NCI-H345 treated with DMSO at 0.1 percent for 48 hours (cell line): ENCODE data around the gene HMGCS2.

Experiments used
- DNase-seq: peaks from one replicate; lab custom pipeline; 2025; ENCODE audit not compliant: unreplicated experiment; lab: John Stamatoyannopoulos, UW

Gene HMGCS2

DNA sequence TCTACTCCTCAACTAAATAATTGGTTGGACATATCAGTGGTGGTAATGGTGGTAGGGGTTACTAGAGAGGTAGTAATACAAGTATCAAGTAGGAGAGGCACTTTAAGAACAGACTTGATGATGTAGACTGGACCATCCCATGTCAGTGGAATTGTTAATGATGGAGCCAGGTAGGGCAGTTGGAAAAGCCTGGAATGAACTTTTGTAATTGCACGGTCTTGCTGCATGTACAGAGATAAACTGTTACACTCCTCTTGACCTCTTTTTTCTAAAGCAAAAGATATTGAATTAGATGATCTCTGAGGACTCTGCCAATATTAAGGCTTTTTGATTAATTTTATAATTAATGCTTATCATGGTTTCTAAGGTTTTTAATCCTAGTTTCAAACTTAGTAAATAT, 5.8 kb downstream of the HMGCS2 start:
- DNase-seq, result no peak

DNA sequence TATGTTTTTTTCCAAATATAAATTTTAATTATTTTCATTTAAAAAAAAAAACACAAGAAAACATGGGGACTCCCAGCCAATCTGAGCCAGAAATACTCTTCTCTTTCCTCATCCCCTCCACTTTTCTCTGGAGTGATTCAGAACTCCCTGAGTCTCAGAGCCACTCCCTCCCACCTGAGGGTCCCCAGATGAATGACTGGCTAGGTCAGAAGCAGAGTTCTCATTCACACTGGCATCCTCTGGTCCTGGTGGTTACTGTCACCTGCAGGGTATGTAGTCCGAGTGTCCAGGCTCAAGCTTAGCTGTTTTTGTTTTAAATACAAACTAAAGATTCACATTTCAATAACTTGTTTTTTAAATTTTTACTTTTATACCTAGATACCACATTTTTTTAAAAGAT, 6.3 kb downstream of the HMGCS2 start:
- no peak for DNase-seq

DNA sequence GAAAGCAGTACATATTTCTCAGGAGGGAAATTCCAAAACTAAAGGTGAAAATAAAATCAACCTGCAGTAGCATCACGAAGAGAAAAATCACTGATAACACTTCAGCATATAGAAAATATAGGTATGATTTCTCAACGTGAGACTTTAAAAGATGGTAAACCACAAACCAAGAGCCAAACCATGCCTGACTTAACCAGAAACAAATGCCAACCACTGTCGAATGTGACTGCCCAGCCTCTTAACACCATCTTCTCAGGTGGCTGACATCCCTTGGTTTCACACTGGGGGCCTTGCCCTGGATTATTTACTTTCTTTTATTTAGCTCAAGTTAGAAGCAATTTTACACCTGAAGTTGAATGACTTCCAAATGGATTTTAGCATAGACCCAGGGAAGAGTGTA, 10.1 kb downstream of the HMGCS2 start:
- DNase-seq, result no peak

DNA sequence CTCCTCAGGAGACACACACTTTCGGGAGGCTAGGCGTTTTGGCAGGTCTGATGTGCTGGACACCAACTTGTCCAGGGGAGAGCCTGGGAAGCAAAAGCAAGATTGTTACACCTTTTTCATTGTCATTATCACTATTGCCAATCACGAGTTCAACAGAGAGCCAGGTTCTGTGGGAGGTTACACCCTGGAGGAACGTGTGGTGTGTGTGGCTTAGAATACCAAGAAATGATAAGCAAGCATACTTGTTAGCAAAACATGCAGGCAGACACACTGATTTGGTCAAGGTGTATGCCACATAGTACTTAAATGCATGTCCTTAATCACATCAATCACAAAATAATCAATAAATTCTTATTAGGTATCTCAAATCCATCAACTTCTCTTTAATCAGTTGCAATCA, 16.1 kb downstream of the HMGCS2 start:
- no peak for DNase-seq

DNA sequence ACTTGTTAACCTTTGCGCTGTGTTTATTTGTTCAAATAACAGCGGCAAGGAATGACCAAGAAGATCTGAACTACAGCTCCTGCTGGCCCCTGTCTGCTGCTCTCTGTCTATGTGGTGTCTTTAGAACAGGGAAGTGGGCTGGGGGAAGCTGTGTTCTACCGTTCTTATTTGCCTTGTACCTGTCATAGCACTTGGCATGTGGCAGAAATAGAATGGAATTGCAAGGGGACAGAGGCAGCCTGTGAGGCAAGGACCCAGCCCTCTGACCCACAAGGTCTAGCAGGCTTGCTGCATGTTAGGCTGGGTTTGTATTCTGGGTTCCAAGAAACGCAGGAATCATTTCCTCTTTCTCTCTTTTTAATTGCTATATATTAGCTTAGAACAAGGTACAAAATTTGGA, 20.7 kb downstream of the HMGCS2 start:
- no peak for DNase-seq

DNA sequence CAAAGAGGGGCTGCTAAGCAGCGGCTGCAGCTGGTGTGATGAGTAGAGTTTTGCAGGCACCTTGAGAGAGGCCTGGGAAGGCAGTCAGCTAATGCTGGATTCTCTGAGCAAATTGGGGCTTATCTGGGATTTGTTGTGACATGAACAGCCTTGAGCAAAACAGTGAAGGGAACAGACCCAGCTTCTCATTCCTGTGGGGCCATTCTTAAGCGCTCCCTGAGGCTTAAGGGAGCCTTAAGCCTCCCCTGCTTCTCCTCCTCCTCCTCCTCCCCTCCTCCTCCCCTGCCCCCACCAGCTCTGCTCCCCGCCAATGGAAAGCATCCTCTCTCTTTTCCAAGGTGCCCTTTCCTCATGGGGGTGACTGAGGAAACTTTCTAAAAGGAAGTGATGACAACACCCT, 21.3 kb downstream of the HMGCS2 start:
- no peak for DNase-seq

DNA sequence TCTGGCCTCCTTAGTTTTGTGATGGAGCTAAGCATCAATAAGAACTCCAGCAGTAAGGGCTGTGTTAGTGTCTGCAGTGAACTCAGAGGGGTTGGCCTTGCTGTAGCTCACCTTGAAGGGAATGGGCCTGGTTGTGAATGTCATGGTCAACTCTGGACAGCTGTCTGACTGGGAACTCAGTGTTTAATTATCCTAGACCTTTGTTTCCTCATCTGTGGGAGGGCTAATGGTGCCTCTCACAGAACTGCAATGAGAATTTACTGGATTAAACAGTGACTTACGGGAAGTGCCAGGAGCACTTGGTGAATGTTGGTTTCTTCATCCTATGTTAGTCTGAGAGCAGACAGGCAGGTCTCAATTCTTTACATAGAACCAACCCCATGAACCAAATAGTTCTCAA, 23.7 kb downstream of the HMGCS2 start:
- DNase-seq, result no peak

DNA sequence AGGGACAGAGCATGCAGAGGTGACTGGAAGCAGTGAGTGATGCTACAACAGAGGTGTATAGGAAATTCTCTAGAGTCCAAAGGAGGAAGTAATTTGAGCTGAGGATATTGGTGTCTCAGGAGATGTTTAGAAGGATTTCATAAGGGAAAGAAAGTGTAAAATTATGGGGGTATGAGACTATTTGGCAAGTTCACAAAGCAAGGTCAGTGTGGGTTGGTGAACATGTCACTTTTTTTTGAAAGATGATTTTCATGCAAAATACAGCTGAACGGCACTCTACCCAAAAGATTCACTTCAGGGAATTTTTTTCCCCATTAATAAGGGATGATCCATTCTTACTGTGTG, 24.1 kb downstream of the HMGCS2 start:
- no peak for DNase-seq

DNA sequence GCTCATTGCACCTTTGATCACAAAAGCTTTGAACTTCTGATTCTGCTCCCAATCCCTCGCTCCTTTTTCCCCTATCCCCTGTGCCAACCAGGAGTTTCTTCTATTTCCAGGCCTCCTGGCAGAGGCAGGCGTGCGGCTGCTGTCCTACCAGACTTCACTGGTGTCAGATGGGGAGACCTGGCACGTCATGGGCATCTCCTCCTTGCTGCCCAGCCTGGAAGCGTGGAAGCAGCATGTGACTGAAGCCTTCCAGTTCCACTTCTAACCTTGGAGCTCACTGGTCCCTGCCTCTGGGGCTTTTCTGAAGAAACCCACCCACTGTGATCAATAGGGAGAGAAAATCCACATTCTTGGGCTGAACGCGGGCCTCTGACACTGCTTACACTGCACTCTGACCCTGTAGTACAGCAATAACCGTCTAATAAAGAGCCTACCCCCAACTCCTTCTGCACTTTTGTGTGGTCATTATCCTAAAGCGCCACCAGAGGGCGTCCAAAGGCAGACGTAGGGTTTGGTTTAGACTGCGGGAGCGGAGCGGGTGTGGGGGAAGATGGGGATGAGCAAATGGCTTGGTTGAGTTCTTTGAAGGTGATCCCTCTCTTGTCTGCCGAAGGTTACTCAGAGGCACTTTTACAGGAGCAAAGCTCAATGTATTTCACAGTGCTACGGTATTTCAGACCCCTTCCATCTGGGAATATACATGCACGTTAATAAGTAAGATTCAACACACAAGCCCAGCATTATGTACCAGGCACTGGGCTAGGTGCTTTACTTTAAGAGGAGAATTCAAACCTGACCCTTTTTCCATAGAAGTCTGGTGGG, 24.7 kb downstream of the HMGCS2 start:
- peak; percentile 78 for DNase-seq

DNA sequence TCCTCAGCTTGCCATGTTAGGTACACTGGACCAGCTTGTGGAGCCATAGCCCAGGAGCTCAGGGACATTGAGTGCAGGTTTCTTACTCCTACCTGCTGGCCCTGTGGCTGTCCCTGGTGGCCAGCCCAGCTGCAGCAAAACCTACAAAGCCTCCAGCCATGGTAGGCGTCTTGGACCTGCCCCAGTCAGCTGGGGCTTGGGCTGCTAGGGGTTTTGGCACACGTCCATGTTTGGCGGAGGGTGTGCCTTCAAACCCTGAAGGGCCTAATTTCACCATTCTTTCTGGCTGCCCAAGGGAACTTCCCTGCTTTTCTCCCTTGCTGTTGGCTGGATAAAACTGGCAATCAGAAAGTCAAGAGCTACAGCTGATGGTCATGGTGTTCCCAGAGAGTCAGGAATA, 25.4 kb downstream of the HMGCS2 start:
- DNase-seq, result no peak

DNA sequence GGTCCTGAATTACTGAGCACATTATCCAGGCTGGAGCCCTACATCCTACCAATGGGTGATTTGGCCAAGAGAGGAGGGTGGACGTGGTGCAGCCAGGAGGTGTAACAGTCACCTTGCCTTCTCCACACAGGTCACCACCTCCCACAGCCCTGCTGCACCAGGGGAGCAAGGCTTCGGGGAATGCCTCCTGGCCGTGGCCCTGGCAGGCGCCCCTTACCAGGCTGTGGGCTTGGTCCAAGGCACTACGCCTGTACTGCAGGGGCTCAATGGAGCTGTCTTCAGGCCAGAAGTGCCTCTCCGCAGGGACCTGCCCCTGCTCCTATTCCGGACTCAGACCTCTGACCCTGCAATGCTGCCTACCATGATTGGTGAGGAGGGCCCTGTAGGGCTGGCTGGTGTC, 26.0 kb downstream of the HMGCS2 start:
- no peak for DNase-seq

DNA sequence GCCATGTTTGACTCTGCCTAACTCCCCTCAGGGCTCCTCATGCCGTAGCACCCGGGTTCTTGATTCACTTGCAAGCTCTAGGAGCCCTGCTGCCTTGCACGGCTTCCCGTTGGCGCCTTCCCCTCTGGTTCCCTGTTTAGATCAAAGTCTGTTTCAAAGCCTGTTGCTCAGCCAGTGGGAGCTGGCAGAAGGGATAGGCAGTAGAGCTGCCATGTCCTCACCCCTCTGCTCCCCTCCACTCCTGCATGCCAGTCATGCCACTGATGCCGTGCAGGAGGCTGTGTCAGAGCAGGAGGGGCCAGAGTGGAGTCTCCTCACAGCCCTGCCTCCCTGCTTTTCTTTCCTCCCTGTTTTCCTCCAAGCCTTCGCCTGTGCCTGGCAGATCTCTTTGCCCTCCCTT, 26.5 kb downstream of the HMGCS2 start:
- no peak for DNase-seq

DNA sequence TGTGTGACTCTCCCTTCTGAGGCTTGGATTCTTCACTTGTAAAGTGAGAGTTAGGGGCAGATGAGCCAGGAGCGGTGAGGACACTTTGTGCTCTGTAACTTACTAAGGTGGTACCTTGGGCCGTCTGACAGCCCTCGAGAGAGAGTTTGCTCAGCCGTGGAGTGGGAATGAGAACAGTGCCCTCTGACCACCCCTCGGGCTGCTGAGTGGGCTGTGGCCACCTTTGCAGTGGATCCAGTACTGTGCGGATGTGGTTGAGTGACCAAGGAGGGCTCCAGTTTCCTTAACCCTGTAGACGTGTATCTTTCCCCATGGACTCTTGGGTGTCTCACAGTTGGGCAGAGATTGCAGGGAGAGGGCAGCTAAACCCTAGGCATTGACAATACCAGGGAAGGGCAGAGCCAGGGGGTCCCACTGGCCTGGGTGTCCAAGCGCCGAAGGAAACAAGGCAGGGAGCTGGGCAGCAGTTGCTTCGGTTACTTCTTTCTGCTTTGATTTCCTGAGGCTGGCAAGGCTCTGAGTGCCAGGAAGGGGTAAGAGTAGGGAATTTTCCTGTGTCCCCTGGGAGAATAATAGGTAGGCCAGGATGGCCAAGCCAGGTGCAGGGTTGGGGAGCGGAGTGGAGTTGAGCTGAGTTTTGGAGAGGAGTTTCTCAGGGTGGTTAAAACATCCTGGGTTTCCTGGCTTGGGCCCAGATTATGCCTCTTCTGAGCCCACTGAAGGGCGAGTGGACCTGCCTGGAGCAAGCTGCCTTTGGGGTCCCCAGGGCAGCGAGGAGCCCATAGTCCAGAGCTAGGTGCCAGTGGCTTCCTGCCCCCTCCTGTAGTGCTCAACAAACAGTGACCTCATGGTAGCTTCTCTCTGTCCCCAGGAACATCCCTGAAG, 27.6 kb downstream of the HMGCS2 start:
- DNase-seq, result no peak

DNA sequence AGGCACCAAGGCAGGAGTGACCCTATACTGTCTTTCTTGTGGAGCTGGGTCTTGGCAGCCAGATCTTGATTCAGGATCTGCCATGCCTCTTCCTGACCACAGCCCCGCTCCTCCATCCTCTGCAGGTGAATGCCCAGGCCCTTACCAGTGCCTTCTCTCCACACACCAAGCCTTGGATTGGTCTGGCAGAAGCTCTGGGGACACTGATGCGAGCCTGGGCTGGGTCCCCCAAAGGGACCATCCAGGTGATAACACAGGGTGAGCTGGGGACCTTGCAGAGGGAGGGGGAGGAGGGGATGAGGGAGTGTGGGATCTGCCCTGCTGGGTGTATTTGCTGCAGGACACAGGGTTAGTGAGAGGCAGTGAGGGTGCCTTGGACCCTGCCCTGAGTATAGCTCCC, 28.4 kb downstream of the HMGCS2 start:
- no peak for DNase-seq

DNA sequence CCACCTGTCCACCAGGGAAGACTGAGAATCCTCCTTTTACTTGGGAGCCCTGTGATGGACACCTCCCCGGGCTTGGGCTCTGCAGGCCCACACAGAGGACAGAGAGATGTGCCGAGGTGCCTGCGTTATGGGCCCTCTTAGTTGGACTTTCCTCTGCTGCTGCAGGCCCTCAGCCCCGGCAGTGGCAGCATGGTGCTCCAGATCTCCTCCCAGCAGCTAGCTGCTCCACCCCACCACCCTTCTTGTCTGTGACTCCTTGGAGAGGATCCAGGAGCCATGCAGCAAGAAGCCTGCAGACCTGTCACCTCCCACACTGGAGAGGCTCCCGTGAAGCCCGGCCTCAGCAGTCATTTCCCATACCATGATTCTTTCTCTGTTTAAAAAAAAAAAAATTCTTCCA, 29.6 kb downstream of the HMGCS2 start:
- DNase-seq, result no peak

DNA sequence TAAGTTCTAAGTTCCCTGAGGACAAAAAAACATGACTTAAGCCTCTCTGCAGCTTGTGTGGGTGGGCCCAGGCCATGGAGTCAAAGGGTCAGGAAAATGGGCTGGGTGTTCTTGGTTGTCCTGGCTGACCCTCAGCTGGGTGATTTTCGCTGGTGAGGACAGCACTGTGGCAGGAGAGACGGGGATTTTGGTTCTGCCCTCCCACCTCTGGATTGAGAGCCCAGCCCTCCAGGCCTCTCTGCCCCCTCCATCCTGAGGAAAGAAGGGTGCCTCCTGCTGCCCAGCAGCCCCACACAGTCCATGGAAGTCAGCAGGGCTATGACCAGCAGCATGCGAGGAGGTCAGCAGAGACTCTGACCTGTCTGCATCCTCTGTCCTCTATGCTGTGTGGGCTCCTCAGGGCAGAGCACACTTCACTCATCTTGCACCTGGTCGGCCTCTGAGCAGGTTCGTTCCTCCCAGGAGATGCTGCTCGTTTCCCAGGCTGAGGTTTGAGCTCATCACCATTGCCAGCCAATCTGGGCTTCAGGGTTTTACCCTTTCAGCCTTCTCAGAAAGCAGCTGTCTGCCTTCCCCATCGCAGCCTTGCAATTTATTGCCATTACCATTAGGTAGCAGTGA, 30.5 kb downstream of the HMGCS2 start:
- no peak for DNase-seq

DNA sequence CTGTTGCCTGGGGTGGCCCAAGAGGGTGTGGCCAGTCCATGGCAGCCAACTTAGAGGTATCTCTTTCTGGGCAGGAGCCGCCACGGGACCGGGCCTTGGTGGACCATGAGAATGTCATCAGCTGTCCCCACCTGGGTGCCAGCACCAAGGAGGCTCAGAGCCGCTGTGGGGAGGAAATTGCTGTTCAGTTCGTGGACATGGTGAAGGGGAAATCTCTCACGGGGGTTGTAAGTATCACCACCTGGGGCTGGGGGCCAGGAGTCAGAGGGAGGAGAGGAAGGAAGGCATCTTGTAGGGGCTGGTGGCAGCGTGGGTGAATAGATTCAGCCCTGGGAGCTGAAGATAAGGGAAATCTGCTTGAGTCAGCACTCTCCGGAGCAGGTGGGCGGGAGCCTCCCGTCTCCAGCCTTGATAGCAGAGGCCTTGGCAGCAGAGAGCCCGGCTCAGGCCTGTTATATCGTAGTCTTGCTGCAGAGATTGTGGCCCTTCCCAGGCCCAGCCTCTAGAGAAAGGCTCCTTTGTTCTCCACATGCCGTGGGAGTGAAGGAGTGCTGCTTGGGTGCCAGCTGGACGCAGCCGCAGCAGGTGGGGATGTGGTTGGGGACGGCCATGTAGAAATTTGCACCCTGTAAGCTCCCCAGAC, 31.5 kb downstream of the HMGCS2 start:
- no peak for DNase-seq

DNA sequence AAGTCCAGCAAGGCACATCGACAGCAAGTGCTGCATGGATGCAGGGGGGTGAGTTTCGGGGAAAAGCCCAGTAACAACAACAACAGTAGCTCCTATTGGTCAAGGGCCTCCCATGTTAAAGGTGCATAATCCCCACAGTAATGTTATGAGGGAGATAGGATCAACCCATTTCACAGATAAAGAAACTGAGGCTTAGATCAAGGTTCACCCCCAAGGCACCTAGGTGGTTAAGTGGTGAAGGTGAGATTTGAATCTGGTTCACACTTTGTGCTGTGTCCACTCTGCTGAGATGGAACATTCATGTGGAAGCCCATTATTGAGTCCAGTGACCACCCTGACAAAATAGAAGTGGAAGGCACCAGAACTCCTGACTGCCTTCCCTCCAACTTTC, 32.1 kb downstream of the HMGCS2 start:
- no peak for DNase-seq

DNA sequence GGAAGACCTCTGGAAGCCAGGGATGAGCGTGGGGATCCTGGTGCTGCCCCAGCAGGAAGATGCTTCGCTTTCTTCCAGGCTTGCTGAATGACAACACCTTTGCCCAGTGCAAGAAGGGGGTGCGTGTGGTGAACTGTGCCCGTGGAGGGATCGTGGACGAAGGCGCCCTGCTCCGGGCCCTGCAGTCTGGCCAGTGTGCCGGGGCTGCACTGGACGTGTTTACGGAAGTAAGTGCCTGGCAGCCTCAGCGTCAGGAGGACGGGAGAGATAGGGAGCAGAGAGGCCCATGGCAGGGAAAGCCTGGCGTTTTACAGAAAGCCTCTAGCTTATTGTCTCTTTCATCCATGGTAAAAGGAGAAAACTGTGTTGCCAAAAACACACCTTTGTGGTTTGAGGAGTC, 33.5 kb downstream of the HMGCS2 start:
- DNase-seq, result no peak

DNA sequence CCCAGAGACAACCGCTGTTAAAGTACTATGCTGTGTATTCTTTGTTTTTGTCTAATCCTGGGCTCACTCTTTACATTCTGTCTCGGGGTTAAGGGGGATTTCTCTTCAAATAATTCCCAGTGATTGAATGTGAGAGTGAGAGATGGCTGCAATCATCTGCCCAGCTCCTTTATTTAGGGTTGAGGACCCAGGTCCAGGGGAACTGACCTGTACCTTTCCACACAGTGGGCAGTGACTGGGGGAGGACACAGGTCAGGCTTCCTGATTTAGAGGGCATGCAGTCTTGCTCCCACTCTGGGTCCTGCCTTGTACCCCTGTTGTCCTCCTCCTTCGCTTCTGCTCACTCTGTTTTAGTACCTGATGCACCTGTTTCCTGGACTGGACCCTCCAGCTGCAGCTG, 35.0 kb downstream of the HMGCS2 start:
- no peak for DNase-seq

DNA sequence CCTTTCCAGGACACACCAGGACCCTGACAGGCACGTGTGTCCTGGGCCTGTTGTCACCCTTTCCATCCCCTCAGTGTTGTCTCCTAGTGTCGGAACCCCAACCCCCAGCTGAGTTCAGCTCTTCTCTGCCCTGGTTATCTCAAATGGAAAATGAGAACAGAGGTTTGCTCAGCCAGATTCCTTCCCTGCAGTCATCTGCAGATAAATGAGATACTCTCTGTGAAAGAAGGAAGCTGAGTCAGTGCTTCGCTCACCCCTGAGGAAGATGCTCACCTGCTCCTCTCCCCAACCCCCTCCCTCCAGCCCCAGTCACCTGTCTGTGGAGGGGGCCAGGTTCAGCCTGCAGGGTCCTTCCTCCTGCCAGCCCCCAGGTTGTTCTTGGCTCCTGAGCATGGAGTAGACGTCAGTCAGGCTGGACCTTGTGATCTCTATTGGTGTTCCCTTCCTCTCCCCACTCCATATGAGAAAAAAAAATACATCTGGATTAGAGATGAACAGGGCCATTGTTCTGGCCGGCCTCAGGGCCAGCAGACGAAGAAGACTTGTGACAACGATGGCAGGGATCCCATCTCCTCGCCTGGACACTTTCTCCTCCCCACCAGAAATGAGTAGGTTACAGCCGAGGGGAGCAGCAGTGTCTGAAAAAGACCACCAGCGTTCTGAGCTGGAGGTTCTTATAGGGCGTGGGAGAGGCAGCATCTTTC, 36.1 kb downstream of the HMGCS2 start:
- DNase-seq, result no peak
